ENCODE measurements around the gene DHRSX.

DNA sequence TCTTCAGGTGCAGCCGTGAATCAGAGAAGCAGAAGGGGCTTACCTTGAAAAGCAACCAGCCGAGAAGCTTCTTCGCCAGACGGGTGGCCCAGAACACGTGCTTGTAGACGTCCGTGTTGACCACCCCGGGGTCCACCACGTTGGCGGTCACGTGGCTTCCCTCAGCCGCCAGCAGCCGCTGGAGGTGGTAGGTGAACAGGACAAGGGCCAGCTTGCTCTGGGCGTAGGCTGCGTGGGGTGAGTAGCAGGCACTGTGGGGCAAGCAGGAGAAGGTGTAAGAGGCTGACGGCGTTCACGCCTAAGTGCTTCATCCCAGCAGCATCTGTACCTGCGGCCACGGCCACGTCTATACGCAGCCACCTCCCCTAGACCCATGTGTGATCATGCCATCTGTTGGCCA is 257.8 kb downstream of the DHRSX start:
- TF ChIP-seq, protein P1, sequence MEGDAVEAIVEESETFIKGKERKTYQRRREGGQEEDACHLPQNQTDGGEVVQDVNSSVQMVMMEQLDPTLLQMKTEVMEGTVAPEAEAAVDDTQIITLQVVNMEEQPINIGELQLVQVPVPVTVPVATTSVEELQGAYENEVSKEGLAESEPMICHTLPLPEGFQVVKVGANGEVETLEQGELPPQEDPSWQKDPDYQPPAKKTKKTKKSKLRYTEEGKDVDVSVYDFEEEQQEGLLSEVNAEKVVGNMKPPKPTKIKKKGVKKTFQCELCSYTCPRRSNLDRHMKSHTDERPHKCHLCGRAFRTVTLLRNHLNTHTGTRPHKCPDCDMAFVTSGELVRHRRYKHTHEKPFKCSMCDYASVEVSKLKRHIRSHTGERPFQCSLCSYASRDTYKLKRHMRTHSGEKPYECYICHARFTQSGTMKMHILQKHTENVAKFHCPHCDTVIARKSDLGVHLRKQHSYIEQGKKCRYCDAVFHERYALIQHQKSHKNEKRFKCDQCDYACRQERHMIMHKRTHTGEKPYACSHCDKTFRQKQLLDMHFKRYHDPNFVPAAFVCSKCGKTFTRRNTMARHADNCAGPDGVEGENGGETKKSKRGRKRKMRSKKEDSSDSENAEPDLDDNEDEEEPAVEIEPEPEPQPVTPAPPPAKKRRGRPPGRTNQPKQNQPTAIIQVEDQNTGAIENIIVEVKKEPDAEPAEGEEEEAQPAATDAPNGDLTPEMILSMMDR (IDR thresholded peaks at IDR 0.05; ENCODE audit: insufficient read depth, low read length, poor library complexity, severe bottlenecking): no peak
- TF ChIP-seq EZH2phosphoT487 (conservative IDR thresholded peaks at IDR 0.05; ENCODE audit: low read length): no peak

All from SU-DHL-6 (cell line).